Activated naive CD4-positive, alpha-beta T cell treated with anti-CD3 and anti-CD28 coated beads for 36 hours (primary cell): Measurements from ENCODE around the gene HOMEZ. TPM values are rescaled to one million over a fixed set of nuclear protein-coding genes. Genes with fewer than 3 reads are reported as not detected.
"Not testable (repeated sequence)": the region's sequence is repeated elsewhere in the genome, so short reads cannot be mapped to it uniquely, and the experiment has no call there.

Source experiments
- CTCF ChIA-PET: fragments of 350-600 bp; sonication (Branson Sonifier 250); formaldehyde crosslinking; loops from one replicate; lab custom pipeline; 2021; ENCODE audit warnings: antibody characterized with exemption; lab: Charles Lee
- DNase-seq: peaks from one replicate; pipeline ENCODE4 v3.0.0-alpha.2; 2020
- H3K27ac Mint-ChIP-seq: one replicate; pipeline ENCODE4 v1.8.0; 2021; ENCODE audit warnings: mild to moderate bottlenecking, mixed read lengths
- H3K27me3 Mint-ChIP-seq: one replicate; pipeline ENCODE4 v1.8.0; 2021; ENCODE audit warnings: low read depth, mixed read lengths
- H3K36me3 Mint-ChIP-seq: one replicate; pipeline ENCODE4 v1.8.0; 2021; ENCODE audit warnings: low read depth, mixed read lengths
- H3K4me1 Mint-ChIP-seq: one replicate; pipeline ENCODE4 v1.8.0; 2021; ENCODE audit warnings: low read depth, mixed read lengths
- H3K4me3 Mint-ChIP-seq: one replicate; pipeline ENCODE4 v1.8.0; 2021; ENCODE audit warnings: mild to moderate bottlenecking, moderate library complexity, mixed read lengths
- H3K9me3 Mint-ChIP-seq: one replicate; pipeline ENCODE4 v1.8.0; 2021; ENCODE audit warnings: mixed read lengths
- intact Hi-C: fragments of 100-400 bp; cut with micrococcal nuclease; formaldehyde crosslinking; loops from one replicate; pipeline ENCODE4 v1.15.1; 2023
- total RNA-seq, 2 experiments: library from RNA; stranded (reverse); gene quantifications; one replicate each; pipeline ENCODE4 v1.2.3, GENCODE V29; 2021

HOMEZ gene, protein sequence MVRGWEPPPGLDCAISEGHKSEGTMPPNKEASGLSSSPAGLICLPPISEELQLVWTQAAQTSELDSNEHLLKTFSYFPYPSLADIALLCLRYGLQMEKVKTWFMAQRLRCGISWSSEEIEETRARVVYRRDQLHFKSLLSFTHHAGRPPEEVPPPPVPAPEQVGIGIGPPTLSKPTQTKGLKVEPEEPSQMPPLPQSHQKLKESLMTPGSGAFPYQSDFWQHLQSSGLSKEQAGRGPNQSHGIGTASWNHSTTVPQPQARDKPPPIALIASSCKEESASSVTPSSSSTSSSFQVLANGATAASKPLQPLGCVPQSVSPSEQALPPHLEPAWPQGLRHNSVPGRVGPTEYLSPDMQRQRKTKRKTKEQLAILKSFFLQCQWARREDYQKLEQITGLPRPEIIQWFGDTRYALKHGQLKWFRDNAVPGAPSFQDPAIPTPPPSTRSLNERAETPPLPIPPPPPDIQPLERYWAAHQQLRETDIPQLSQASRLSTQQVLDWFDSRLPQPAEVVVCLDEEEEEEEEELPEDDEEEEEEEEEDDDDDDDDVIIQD
- total RNA-seq = 1 to 10 TPM; 6.3 to 7.8 TPM

DNA sequence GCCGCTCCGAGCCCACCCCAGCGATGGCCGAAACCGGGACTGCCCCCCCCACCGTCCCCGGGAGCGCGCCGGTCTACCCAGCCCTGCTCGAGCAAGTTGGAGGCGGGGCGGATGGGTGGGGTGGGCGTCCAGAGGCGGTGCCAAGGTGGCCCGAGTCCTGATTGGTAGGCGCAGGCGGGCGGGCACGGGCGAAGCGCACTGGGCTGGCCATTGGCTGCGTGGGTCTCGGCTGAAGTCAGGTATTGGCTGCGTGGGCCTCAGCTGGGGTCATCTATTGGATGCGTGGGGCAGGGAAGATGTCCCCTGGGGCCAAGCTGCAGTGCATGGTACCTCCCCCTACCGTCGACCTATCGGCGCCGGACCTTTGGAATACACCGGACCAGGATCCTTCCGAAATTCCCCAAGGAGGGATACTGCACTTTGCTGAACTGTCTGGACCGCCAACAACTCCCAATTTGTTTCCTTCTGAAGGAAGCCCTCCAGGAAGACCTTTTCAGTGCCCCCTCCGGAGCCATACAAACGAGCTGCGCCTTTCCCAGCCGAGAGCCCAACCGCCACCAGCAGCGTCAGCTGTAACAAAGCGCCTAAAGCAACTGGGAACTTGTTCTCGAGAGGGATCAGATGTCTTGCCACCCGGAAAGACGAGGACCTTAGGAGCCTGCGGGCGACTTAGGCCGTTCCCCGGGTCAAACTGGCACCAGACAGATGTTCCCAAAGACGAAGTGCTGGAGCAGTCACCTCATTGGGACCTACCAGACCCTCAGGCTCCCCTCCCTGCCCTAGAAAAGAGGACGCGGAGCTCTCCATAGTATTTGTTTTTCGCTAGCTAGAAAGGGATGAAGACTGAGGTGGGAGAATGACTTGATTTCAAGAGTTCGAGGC lies at the start of gene HOMEZ:
HOMEZ (minus strand) TSS at position 113 of the 882 bp plus-strand sequence. CDS start 180 bp downstream, outside the sequence.
- peak; percentile 99 for DNase-seq
- Mint-ChIP-seq H3K4me1 (peaks cover 29% of the 10 kb centered on the region), H3K27me3 (no peaks in the 10 kb centered on the region), H3K9me3 (no peaks in the 10 kb centered on the region), H3K36me3 (peaks cover 4% of the 10 kb centered on the region), H3K27ac (peak within 1 kb of the TSS; percentile 96), H3K4me3 (peak within 1 kb of the TSS; percentile 99)
- intact Hi-C loops = loop anchor here (1.0 to 5.0 kb wide), 10 partner anchors 9 to 519 kb away; partner anchors contain the start of genes ACIN1, C14orf119, NGDN and OXA1L
- CTCF ChIA-PET = interaction anchor here (0.6 to 5.3 kb wide), 11 partner anchors 9 to 167 kb away, joined by 3 to 33 read pairs (median 4); partner anchors contain the start of genes PABPN1 and PPP1R3E

DNA sequence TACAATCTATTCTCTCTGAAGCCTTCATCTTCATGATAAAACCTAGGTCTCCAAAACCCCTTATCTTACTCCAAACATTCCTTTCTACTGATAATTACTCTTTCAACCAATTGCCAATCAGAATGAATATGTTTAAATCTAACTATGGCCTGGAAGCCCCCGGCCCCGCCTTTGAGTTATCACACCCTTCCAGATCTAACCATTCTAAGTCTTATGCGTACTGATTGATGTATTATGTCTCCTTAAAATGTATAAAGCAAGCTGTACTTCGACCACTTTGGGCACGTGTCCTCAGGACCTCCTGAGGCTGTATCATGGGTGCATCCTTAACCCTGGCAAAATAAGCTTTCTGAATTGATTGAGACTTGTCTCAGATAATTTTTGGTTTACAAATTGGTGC lies 49.7 kb upstream of the HOMEZ start:
- H3K4me3 Mint-ChIP-seq = no peak overlapping the region
- H3K27me3 Mint-ChIP-seq = peaks cover 6% of the 10 kb centered on the region
- H3K4me1 Mint-ChIP-seq = no peaks in the 10 kb centered on the region
- H3K27ac Mint-ChIP-seq = no peak overlapping the region
- CTCF ChIA-PET = interaction anchor here (1.8 kb wide), 1 partner anchor 9 kb away, joined by 5 read pairs; no protein-coding TSS in a partner anchor
- no peaks in the 10 kb centered on the region for H3K9me3 Mint-ChIP-seq
- intact Hi-C loops = no loop called here
- no peak for DNase-seq
- H3K36me3 Mint-ChIP-seq = peaks cover 1% of the 10 kb centered on the region

DNA sequence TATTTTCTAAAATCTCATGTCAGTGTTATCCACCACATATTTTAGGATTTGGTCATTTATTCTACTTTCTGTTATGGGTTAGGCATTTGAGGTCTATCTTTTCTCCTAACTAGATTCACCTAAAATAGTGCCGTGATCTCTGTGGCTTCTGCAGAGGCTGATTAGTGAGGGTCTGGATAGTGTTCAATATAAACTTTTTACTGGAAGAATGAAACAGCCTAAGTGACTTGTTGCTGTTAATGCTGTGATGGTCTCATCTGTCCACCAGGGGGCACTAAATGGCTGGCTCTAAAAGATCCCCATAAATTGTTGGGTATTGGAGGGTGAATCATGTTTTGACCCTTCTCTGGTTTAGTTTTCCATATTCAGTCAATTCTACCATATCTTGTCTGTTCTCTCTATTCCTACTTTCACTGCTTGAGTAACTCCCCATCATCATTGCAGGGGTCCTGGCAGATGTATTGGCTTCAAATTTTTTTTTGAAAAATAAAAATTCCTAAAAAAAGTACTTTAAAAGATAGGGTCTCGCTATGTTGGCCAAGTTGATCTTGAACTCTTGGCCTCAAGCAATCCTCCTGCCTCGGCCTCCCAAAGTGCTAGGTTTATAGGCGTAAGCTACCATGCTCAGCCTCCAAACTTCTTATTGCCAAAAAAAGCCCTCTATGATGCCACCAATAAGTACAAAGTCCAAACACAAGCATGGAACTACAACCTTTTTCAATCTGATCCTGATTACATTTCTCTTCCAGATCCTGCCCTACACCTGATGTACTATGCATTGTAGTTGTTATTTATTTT lies 42.2 kb upstream of the HOMEZ start:
- CTCF ChIA-PET = interaction anchor here (0.6 to 5.9 kb wide), 7 partner anchors 10 to 235 kb away, joined by 3 to 76 read pairs (median 5); partner anchors contain the start of genes CMTM5 and PPP1R3E
- H3K36me3 Mint-ChIP-seq = peaks cover 21% of the 10 kb centered on the region
- H3K4me3 Mint-ChIP-seq = no peak overlapping the region
- no peak overlapping the region for H3K27ac Mint-ChIP-seq
- H3K4me1 Mint-ChIP-seq = peaks cover 6% of the 10 kb centered on the region
- H3K9me3 Mint-ChIP-seq = no peaks in the 10 kb centered on the region
- intact Hi-C loops = loop anchor here (1.0 to 2.0 kb wide), 5 partner anchors 25 to 231 kb away; partner anchors contain the start of genes NGDN and SLC22A17
- H3K27me3 Mint-ChIP-seq = no peaks in the 10 kb centered on the region
- peak; percentile 85 for DNase-seq

DNA sequence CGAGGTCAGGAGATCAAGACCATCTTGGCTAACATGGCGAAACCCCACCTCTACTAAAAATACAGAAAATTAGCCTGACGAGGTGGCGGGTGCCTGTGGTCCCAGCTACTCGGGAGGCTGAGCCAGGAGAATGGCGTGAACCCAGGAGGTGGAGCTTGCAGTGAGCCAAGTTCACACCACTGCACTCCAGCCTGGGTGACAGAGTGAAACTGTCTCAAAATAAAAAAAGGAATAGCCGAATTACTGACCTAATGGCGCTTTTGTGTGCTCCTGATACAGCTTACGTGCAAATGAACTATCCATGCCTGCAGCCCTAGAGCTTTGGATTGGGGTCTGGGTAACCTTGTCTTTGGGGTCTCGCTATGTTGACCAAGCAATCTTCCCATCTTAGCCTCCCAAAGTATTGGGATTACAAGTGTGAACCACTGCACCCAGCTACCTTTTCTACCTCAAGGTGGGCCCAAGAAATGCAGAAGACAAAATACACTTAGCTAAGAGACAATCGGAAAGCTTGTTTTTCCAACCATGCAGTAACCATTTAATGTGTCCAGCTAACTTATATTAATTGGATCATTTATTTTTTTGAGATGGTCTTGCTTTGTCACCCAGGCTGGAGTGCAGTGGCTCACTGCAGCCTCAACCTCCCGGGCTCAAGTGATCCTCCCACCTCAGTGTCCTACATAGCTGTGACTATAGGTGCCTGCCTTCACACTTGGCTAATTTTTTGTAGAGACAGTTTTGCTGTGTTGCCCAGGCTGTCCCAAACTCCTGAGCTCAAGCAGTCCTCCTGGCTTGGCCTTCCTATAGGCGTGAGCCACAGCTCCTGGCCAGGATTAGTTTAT lies 40.8 kb upstream of the HOMEZ start:
- DNase-seq = no peak
- no peaks in the 10 kb centered on the region for H3K9me3 Mint-ChIP-seq
- peaks cover 14% of the 10 kb centered on the region for H3K4me1 Mint-ChIP-seq
- H3K27ac Mint-ChIP-seq = no peak overlapping the region
- H3K36me3 Mint-ChIP-seq = peaks cover 35% of the 10 kb centered on the region
- no peaks in the 10 kb centered on the region for H3K27me3 Mint-ChIP-seq
- CTCF ChIA-PET = interaction anchor here (0.6 to 5.9 kb wide), 27 partner anchors 8 to 250 kb away, joined by 3 to 76 read pairs (median 4); partner anchors contain the start of genes CMTM5 and PPP1R3E
- intact Hi-C loops = no loop called here
- no peak overlapping the region for H3K4me3 Mint-ChIP-seq

DNA sequence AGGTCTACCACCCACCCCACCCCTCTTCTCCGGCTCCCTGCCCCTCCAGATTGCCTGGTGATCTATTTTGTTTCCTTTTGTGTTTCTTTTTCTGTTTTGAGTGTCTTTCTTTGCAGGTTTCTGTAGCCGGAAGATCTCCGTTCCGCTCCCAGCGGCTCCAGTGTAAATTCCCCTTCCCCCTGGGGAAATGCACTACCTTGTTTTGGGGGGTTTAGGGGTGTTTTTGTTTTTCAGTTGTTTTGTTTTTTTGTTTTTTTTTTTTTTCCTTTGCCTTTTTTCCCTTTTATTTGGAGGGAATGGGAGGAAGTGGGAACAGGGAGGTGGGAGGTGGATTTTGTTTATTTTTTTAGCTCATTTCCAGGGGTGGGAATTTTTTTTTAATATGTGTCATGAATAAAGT lies 39.8 kb upstream of the HOMEZ start:
- intact Hi-C loops, H3K27me3 Mint-ChIP-seq, H3K4me3 Mint-ChIP-seq, H3K27ac Mint-ChIP-seq, H3K9me3 Mint-ChIP-seq, DNase-seq: not testable (repeated sequence)
- peaks cover 35% of the 10 kb centered on the region for H3K36me3 Mint-ChIP-seq
- peaks cover 14% of the 10 kb centered on the region for H3K4me1 Mint-ChIP-seq
- CTCF ChIA-PET = interaction anchor here (0.7 to 5.9 kb wide), 10 partner anchors 10 to 237 kb away, joined by 3 to 76 read pairs (median 4); partner anchors contain the start of gene CMTM5

DNA sequence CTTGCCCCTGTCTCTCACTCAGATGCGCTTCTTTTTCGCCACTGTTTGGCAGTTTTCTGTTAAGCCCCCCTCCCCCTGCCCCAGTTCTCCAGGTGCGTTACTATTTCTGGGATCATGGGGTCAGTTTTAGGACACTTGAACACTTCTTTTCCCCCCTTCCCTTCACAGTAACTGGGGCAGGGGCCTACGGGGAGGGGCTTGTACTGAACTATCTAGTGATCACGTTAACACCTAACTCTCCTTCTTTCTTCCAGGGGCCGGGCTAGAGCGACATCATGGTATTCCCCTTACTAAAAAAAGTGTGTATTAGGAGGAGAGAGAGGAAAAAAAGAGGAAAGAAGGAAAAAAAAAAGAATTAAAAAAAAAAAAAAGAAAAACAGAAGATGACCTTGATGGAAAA lies 39.1 kb upstream of the HOMEZ start:
- Mint-ChIP-seq H3K36me3 (peaks cover 35% of the 10 kb centered on the region), H3K27ac (no peak overlapping the region), H3K9me3 (no peaks in the 10 kb centered on the region), H3K4me3 (no peak overlapping the region), H3K4me1 (peaks cover 15% of the 10 kb centered on the region), H3K27me3 (no peaks in the 10 kb centered on the region)
- no peak for DNase-seq
- intact Hi-C loops = no loop called here
- CTCF ChIA-PET = interaction anchor here (0.6 to 4.5 kb wide), 5 partner anchors 22 to 143 kb away, joined by 3 to 30 read pairs (median 3); partner anchors contain the start of genes PPP1R3E and SLC22A17

DNA sequence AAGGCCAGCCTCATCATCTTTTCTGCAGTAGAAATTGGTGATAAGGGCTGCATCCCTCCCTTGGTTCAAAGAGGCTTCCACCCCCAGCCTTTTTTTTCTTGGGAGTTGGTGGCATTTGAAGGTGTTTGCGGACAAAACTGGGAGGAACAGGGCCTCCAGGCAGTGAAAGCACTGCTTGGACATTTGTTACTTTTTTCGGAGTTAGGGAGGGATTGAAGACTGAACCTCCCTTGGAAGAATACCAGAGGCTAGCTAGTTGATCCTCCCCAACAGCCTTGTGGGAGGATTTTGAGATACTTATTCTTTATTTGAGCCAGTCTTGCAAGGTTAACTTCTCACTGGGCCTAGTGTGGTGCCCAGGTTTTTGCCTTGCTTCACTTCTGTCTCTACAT lies 38.5 kb upstream of the HOMEZ start:
- no peak for DNase-seq
- intact Hi-C loops = no loop called here
- Mint-ChIP-seq H3K4me1 (peaks cover 20% of the 10 kb centered on the region), H3K9me3 (no peaks in the 10 kb centered on the region), H3K36me3 (peaks cover 35% of the 10 kb centered on the region), H3K27ac (no peak overlapping the region), H3K4me3 (peak overlapping the region; percentile 6), H3K27me3 (no peaks in the 10 kb centered on the region)
- CTCF ChIA-PET = interaction anchor here (0.8 to 4.5 kb wide), 3 partner anchors 28 to 144 kb away, joined by 3 to 30 read pairs (median 3); partner anchors contain the start of gene SLC22A17

DNA sequence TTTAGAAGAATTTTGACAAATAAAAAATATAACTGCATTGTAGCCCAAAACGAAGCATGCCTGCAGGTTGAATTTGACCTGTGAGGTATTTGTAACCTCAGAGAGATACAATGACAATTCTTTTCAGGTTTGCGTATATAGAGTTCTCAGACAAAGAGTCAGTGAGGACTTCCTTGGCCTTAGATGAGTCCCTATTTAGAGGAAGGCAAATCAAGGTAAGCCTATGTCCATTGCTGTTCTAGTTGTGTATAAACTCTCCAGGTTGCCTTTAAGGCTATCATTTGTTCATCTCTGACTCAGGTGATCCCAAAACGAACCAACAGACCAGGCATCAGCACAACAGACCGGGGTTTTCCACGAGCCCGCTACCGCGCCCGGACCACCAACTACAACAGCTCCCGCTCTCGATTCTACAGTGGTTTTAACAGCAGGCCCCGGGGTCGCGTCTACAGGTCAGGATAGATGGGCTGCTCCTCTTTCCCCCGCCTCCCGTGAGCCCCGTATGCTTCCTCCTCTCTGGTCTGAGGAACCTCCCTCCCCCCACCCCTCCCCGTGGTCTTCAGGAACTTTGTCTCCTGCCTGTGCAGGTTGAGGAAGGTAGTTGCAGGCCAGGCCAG lies 38.0 kb upstream of the HOMEZ start:
- Mint-ChIP-seq H3K4me3 (peak overlapping the region; percentile 6), H3K4me1 (peaks cover 20% of the 10 kb centered on the region), H3K27me3 (no peaks in the 10 kb centered on the region), H3K27ac (no peak overlapping the region), H3K9me3 (no peaks in the 10 kb centered on the region), H3K36me3 (peaks cover 35% of the 10 kb centered on the region)
- intact Hi-C loops = no loop called here
- no peak for DNase-seq
- CTCF ChIA-PET = interaction anchor here (0.8 to 4.5 kb wide), 3 partner anchors 29 to 144 kb away, joined by 3 to 30 read pairs (median 3); partner anchors contain the start of gene SLC22A17

DNA sequence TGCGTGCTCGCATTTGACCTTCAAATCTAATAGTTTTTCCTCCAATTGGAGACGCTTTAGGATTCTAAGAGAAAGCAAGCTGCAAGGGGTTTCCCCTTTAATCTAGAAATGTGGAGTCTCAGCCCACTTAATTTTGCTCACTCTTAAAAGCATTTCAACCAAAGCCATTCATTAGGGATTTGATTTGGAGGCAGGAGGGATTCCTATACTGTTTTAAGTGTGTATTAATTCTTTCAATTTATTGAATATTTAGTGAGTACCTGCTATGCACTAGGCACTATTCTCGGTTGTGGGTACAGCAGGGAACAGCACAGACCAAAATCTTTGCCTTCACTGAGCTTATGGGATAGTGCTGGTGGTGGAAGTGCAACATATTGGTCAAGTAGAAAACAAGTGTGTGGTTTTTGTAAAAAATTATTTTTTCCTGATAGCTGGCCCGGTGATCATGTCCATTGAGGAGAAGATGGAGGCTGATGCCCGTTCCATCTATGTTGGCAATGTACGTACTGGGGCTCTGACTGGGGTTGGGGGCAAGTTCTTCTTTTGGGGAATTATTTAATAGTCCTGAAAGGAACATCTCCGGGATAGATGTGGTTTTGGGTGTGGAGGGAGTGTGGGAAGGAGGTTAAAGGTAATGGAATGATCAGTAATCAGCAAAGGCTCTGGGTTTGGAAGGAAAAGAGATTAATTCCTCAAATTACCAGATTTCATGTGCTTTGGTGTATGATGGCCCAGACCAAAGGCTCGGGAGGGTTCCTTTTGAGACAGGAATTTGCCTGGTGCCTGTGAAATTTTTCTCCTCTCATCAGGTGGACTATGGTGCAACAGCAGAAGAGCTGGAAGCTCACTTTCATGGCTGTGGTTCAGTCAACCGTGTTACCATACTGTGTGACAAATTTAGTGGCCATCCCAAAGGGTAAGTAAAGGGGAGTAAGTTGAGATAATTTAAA lies 36.9 kb upstream of the HOMEZ start:
- Mint-ChIP-seq H3K9me3 (no peaks in the 10 kb centered on the region), H3K4me3 (peak overlapping the region; percentile 83), H3K36me3 (peaks cover 35% of the 10 kb centered on the region), H3K27me3 (no peaks in the 10 kb centered on the region), H3K27ac (peak overlapping the region; percentile 88), H3K4me1 (peaks cover 18% of the 10 kb centered on the region)
- CTCF ChIA-PET = interaction anchor here (1.0 to 4.9 kb wide), 10 partner anchors 16 to 254 kb away, joined by 3 to 66 read pairs (median 7); partner anchors contain the start of genes BCL2L2 and PPP1R3E
- no peak for DNase-seq
- intact Hi-C loops = loop anchor here (1.0 kb wide), 1 partner anchor 29 kb away; the partner anchor contains the start of gene SLC22A17
